Stimulated activated CD4-positive, alpha-beta T cell treated with anti-CD3 and anti-CD28 coated beads, Interleukin-12 subunit alpha, Interleukin-12 subunit beta, amount 100 ng/mL, for 24 hours (primary cell): ENCODE results near the gene IDS.
"Not testable (repeated sequence)": the region's sequence is repeated elsewhere in the genome, so short reads cannot be mapped to it uniquely, and the experiment has no call there.

Experiments
- DNase-seq, 2 experiments: peaks; one replicate each; pipeline ENCODE4 v3.0.0-alpha.2; 2020; ENCODE audit warnings: low read depth in 2 of 2

IDS gene

GRCh38 chrX:149498767-149499166, 6.3 kb downstream of the IDS start:
- no peak for DNase-seq

DNA sequence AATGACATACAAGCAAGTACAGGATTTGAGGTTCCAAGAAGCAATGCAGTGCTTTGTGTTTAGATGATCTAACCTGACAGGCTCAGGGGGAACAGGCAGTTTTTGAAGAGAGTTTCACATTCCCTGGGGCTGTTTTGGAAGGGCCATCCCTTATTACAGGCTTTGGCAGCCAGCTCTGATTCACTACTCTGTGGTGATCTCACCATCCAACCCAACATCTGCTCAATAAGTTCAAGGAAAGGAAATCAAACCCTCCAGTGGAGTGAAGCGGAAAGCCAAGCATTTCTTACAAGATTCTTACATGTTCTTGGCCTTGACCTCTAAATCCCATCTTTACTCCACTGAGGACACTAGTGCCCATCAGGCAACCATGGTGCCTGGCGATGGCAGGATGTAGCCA, 7.5 kb downstream of the IDS start:
- no peak for DNase-seq

GRCh38 chrX:149497054-149497453, 8.1 kb downstream of the IDS start:
- no peak for DNase-seq

GRCh38 chrX:149495573-149496071, 9.5 kb downstream of the IDS start:
- DNase-seq = no peak

DNA sequence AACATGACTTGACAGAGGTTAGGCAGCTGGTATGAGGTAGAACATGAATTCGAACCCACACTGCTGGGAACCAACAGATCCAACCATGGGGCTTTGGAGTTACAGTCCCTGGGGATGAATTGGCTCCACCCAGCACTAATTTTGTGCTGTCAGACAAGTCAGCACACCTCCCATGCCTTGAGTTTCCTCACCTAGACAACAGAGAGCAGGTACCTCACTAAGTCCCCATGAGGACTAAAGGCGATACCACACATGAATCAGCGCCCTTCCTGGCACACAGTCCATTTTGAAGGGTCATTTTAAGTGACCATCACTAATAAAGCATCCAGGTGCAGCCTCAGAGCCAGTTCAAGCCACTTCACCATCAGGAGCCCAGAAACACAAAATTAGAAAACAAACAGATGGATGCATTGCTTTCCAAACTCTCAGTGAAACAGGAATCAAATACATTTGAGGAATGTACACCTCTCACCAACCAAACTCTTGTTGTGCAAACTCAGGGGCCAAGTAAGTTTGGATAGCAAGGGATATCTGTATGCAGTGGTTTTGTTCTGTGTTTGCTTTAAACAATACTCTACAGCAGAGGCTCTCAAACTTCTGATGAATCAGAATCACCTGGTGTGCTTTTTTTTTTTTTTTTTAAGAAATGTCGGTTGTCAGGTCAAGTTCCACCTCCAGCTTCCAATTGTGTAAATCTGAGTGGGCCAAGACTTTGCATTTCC, 10.1 kb downstream of the IDS start:
- no peak for DNase-seq

DNA sequence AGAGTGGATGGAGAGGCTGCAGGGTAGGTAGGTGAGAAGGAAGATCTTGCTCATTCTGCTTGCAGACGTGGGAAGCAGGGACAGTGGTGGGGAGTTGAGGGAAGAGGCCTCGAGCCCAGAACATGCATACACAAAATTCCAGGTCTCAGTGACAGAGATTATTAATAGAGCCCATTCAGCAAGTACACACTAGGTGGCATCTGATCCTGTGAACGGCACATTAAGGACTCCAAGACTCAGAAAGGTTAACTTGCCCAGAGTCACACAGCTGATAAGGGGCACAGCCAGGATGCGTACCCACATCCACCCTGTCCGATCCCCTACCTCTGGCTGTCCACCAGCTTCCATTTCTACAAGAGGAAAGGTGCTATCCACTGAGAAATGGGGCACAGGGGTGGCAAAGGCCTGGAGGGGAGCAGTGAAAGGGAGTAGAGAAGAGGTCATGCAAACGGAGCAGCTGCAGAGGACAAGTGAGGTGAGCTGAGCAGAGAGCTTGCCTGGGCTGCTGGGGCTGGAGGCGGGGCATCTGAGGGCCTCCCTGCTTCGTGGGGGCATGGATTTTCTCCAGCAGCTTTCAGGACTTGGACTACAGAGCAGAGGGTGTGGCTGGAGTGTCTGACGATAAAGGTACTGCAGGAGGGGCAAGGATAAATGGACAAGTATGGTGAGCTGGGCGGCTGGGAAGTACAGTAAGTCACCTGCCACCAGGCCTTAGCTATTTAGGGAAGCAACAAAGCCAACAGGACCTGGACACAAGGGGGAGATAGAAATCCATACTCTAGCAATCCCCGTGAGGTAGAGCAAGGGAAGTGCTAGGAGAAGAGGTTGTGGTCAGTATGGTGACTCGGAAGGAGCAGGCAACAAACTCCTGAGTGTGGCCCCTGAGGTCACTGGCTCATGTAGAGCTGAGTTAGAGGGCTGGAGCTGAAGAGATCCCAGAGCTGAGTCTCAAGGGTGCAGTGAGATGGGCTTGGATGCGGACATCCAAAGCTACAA, 11.2 kb downstream of the IDS start:
- no peak for DNase-seq

- no peak for DNase-seq
Observed at GRCh38 chrX:149491812-149492211, 13.3 kb downstream of the IDS start.

- DNase-seq = no peak
Observed at GRCh38 chrX:149490100-149490499, 15.0 kb downstream of the IDS start.

- DNase-seq = not testable (repeated sequence)
Observed at GRCh38 chrX:149488411-149489052, 16.6 kb downstream of the IDS start.

- not testable (repeated sequence) for DNase-seq
Observed at GRCh38 chrX:149488008-149488407, 17.1 kb downstream of the IDS start.

- no peak for DNase-seq
Observed at GRCh38 chrX:149487292-149487691, 17.8 kb downstream of the IDS start.

DNA sequence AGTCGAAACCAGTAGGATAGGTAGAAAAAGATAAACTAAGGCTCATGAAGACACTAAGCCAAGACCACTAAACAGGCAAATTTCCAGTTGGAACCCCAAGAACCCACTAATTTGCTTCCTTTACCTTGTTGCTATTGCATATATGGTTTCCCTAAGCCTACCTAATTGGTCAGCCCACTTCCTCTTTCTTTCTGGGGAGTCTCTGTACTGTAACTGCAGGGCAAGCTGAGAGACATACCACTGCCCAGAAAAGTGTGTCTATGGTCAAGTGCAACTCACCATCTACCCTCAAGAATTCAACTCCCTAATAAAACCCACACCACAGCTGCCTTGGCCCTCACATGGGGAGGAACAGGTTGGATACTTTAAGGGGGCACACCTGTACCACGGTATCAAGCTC, 28.6 kb downstream of the IDS start:
- no peak for DNase-seq

- no peak for DNase-seq
Observed at GRCh38 chrX:149473966-149474365, 31.1 kb downstream of the IDS start.

DNA sequence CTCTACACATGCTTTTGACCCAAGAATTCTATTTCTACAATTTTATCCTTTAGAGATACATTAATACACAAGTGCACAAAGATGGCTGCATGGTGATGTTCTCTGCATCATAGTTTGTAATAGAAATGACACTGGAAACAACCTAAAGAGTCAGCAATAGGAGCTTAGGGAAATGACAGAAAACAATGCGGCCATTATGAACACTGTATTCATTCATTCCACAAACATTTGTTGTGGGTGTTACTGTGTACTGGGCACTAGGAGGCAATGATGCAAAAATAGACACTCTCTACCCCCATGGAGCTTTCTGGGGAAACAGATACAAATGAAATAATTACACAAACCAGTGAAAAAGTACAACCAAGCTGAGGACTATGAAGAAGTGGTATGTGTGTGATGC, 32.0 kb downstream of the IDS start:
- DNase-seq = no peak

GRCh38 chrX:149472625-149473024, 32.5 kb downstream of the IDS start:
- DNase-seq = no peak

DNA sequence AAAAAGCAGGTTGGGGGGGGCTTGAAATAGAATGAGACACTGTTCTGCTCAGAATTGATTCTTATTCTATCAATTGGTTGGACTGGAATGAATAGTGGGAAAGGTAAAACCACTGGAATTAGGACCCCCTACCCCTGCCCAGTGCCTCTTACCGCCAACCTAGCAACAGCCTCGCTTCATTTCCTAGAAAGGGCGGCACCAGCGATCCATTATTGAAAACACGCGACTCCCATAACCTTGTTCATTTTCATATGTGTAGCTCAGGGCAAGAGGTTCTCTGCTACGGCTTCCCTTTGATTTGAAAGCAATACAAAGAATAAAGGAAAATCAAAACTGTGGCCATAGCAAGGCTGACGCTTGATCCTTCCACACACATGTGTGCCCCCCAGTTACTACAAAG, 33.7 kb downstream of the IDS start:
- DNase-seq = no peak

- peak; percentile 39 to 47 for DNase-seq
Observed at GRCh38 chrX:149470955-149471354, 34.2 kb downstream of the IDS start.

DNA sequence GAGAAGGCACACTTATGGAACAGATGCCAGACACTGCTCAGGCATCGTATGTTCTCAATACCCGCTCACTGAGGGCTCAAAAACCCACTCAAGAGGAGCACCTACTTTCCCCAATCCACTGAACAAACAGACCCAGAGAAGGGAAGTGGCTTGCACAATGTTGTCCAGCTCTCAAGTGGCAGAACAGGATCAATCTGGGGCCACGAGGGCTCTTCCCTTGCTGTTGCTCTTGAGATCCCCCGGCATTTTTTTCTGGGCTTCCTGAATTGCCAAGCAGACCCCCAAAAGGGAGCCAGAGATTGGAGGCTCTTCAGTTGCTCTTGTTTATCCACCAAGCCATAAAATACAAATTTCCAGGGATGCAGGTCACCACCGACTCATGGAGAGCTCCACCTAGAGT, 35.7 kb downstream of the IDS start:
- no peak for DNase-seq

- no peak for DNase-seq
Observed at GRCh38 chrX:149467920-149468319, 37.2 kb downstream of the IDS start.

- no peak for DNase-seq
Observed at GRCh38 chrX:149467461-149467860, 37.6 kb downstream of the IDS start.

DNA sequence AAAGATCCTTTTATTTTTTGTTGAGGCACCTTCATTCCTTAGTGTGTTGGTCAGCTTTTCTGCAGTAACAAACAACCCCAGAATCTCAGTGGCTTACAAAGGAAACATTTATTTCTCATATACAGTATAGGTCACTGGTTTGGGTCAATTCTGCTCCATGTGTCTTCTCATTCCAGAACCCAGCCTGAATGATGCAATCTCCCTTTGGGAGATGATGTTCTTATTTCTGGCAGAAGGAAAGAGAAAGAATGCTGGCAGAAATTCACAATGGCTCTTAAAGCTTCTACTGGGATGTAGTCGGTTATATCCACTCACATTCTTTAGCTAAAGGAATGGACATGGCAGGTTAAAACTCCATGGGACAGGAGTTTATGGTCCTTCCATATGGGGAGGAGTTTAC, 42.3 kb downstream of the IDS start:
- DNase-seq = no peak

GRCh38 chrX:149461746-149462145, 43.4 kb downstream of the IDS start:
- no peak for DNase-seq
